ENCODE measurements around the gene RAB3B.

The RAB3B gene

DNA sequence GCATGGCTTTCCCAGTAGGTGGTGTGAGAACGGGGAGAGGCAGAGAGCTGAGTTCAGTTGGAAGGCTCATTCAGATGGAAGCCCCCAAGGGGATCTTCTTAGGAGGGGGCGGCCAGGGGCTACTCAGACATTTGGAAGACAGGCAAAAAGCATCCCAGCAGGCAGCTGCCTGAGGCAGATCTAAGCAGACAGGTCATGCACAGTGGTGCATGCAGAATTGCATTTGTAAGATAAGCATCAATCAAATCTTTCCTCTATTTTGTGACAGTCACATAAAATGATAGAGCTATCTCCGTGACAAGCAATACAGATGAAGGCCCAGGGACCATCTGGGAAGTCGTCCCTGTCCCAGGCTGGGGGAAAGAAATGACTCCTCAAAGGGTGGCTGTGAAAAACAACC, 3.8 kb downstream of the RAB3B start:
- H3K4me3 ChIP-seq (ENCODE audit: low read length): no peak overlapping the region
- DNase-seq (ENCODE audit: low read depth): no peak
- TF ChIP-seq, protein P1, sequence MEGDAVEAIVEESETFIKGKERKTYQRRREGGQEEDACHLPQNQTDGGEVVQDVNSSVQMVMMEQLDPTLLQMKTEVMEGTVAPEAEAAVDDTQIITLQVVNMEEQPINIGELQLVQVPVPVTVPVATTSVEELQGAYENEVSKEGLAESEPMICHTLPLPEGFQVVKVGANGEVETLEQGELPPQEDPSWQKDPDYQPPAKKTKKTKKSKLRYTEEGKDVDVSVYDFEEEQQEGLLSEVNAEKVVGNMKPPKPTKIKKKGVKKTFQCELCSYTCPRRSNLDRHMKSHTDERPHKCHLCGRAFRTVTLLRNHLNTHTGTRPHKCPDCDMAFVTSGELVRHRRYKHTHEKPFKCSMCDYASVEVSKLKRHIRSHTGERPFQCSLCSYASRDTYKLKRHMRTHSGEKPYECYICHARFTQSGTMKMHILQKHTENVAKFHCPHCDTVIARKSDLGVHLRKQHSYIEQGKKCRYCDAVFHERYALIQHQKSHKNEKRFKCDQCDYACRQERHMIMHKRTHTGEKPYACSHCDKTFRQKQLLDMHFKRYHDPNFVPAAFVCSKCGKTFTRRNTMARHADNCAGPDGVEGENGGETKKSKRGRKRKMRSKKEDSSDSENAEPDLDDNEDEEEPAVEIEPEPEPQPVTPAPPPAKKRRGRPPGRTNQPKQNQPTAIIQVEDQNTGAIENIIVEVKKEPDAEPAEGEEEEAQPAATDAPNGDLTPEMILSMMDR (conservative IDR thresholded peaks at IDR 0.05; ENCODE audit: low read depth, low read length): no peak

DNA sequence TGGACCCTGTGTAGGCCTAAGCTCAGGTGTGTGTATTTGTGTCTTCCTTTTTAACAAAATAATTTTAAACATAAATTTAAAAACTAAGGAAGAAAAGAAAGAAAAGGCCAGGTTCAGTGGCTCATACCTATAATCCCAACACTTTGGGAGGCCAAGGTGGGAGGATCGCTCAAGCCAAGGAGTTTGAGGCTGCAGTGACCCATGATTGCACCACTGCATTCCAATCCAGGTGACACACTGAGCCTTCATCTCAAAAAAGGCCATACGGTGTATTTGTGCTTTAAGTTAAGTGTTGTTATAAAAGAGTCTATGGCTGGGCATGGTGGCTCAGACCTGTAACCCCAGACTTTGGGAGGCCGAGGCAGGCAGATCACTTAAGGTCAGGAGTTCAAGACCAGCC, 8.3 kb downstream of the RAB3B start:
- TF ChIP-seq, protein P1 (conservative IDR thresholded peaks at IDR 0.05; ENCODE audit: low read depth, low read length): no peak
- no peak overlapping the region for H3K4me3 ChIP-seq (ENCODE audit: low read length)
- no peak for DNase-seq (ENCODE audit: low read depth)

DNA sequence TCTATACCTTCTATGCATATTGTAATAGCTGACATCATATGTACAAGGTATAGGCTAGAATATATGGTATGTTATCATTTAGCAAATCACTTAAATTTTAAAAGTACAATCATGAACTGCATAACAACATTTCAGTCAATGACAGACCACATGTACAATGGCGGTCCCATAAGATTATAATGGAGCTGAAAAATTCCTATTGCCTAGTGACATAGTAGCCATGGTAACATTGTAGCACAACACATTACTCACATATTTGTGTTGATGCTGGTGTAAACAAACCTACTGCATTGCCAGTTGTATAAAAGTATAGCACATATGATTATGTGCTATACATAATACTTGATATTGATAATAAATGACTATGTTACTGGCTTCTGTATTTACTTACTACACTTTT, 8.9 kb downstream of the RAB3B start:
- TF ChIP-seq, protein P1 (conservative IDR thresholded peaks at IDR 0.05; ENCODE audit: low read depth, low read length): no peak
- H3K4me3 ChIP-seq (ENCODE audit: low read length): no peak overlapping the region
- no peak for DNase-seq (ENCODE audit: low read depth)

DNA sequence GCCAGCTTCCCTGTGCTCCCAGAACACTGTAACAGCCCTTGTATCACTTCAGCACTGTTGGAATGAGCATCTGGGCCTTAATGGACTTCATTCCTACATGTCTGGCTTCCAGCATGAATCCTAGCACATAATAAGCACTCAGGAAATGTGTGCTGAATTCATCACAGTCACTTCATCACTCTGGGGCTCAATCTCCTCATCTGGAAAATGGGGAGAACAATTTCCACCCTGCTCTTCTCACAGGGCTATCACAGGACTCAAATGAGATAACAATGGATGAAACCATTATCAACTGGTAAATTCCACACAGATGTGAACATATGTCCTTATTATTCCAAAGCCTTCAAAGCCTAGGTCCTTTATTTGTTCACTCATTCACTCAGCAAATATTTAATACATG, 12.4 kb downstream of the RAB3B start:
- H3K4me3 ChIP-seq (ENCODE audit: low read length): no peak overlapping the region
- no peak for DNase-seq (ENCODE audit: low read depth)
- TF ChIP-seq, protein P1 (conservative IDR thresholded peaks at IDR 0.05; ENCODE audit: low read depth, low read length): no peak

DNA sequence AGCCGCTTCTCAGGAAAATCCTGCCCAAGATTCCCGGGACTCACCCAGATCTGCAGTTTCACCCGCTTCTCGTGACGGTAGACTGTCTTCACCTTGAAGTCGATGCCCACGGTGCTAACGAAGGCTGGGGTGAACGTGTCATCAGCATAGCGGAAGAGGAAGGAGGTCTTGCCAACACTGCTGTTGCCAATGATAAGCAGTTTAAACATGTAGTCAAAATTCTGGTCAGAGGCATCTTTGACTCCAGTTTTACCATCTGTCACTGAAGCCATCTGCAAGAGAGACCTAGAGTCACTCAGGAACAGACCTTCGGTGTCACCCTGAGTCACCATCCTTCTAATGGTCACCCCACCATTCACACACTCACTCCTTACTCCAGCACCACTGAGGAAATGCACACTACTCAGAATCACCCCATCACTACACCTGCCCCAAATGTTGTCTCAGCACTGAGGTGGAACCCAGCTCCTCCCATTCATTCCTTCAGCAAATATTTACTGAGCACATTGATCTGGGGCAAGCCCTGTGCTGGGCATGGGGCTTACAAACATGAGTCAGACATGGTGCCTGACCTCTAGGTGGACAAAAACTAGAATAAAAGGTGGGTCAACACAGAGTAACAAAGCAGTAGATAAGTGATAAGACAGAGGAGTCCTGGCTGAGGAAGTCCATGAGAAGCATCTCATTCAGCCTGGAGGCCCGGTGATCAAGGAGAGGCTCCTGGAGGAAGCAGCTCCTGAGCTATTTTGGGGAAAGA, 13.5 kb downstream of the RAB3B start:
- H3K4me3 ChIP-seq (ENCODE audit: low read length): no peak overlapping the region
- TF ChIP-seq, protein P1 (conservative IDR thresholded peaks at IDR 0.05; ENCODE audit: low read depth, low read length): no peak
- DNase-seq (ENCODE audit: low read depth): no peak

DNA sequence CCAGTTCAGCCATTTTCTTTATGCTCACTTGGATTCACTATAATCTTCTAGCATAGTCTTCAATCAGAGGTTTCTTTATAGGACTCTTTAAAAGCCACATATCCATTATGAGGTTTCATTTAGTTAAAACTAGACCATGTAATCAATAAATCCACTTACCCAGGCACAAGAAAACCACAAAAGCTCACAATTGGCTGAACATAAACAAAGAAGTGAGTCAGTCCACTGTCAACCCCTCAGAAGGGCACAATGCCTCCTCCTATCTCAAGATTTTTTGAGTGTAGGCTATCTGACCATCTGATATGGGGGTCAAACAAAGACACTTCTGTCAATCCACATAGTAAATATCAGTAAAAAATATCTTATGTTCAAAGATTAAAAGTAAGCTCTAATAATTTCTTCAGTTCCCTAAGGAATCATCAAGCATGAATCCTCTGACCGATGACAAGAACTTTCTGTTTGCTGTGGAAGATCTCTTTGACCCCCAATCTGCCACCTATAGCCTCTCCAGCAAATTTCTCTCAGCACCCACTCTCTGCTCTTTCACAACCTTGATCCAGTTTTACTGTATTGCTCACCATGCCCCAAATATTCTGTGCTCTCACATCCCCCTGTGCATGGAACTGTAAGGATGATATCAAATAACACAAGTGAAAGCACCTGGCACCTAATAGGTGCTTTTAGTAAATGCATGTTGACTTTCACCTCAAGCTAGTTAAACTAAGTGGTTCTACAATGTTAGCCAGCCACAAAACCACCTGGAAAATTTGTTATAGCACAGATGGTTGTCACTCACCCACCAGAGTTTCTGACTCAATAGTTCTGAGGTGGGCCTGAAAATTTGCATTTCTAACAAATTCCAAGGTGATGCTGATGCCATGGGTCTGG, 16.7 kb downstream of the RAB3B start:
- H3K4me3 ChIP-seq (ENCODE audit: low read length): no peak overlapping the region
- TF ChIP-seq, protein P1 (conservative IDR thresholded peaks at IDR 0.05; ENCODE audit: low read depth, low read length): no peak
- DNase-seq (ENCODE audit: low read depth): no peak
